Chondrocyte (in vitro differentiated cells): ENCODE results near the gene DDX41. TPM values are rescaled to one million over a fixed set of nuclear protein-coding genes. Genes with fewer than 3 reads are reported as not detected.

Experiments used
- DNase-seq: peaks from one replicate; pipeline ENCODE4 v3.0.0; 2021; ENCODE audit warnings: mixed read lengths, low spot score
- H3K27ac Mint-ChIP-seq: one replicate; pipeline ENCODE4 v1.8.0; 2021; ENCODE audit warnings: mild to moderate bottlenecking, moderate library complexity, mixed read lengths; ENCODE audit not compliant: unreplicated experiment
- H3K27me3 Mint-ChIP-seq: 2 replicates; pipeline ENCODE4 v1.8.0; 2021; ENCODE audit warnings: low read depth, mixed read lengths
- H3K36me3 Mint-ChIP-seq: 2 replicates; pipeline ENCODE4 v1.8.0; 2021; ENCODE audit warnings: low read depth, mixed read lengths
- H3K4me1 Mint-ChIP-seq: 2 replicates; pipeline ENCODE4 v1.8.0; 2021; ENCODE audit warnings: low read depth, mild to moderate bottlenecking, mixed read lengths
- H3K4me3 Mint-ChIP-seq: one replicate; pipeline ENCODE4 v1.8.0; 2021; ENCODE audit warnings: mild to moderate bottlenecking, moderate library complexity, mixed read lengths; ENCODE audit not compliant: unreplicated experiment
- H3K9me3 Mint-ChIP-seq: 2 replicates; pipeline ENCODE4 v1.8.0; 2021; ENCODE audit warnings: low read depth, mixed read lengths
- total RNA-seq: library from RNA; stranded (reverse); gene quantifications from 3 replicates; pipeline ENCODE4 v1.2.1, GENCODE V29; 2021
- TF ChIP-seq, protein P1 (sequence below): fragments of 200-600 bp; sonication (generic); IDR thresholded peaks from 2 replicates; pipeline ENCODE4 v1.5.0; 2021; ENCODE audit warnings: antibody characterized with exemption, mild to moderate bottlenecking, moderate library complexity

The DDX41 gene
- total RNA-seq, 1 donor from 2014 or later = 78.6 TPM

DNA sequence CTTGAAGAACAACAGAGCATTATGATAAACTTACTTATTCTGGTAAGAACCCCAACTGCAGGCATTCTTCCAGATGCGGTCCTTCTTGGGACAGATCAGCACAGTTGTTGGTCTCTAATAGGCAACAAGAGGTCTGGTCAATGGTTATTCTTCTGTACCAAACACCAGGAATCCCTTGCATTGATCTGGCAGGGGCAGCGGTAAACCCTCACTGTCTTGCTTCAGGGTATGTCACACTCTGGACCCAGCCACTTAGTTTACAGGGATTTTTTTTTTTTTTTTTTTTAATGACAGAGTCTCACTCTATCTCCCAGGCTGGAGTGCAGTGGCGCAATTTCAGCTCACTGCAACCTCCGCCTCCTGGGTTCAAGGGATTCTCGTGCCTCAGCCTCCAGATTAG, 38.9 kb upstream of the DDX41 start:
- Mint-ChIP-seq H3K36me3 (peaks cover 4% of the 10 kb centered on the region), H3K27me3 (no peaks in the 10 kb centered on the region), H3K27ac (no peak overlapping the region), H3K4me3 (no peak overlapping the region), H3K4me1 (peaks cover 27% of the 10 kb centered on the region), H3K9me3 (no peaks in the 10 kb centered on the region)
- TF ChIP-seq, protein P1, sequence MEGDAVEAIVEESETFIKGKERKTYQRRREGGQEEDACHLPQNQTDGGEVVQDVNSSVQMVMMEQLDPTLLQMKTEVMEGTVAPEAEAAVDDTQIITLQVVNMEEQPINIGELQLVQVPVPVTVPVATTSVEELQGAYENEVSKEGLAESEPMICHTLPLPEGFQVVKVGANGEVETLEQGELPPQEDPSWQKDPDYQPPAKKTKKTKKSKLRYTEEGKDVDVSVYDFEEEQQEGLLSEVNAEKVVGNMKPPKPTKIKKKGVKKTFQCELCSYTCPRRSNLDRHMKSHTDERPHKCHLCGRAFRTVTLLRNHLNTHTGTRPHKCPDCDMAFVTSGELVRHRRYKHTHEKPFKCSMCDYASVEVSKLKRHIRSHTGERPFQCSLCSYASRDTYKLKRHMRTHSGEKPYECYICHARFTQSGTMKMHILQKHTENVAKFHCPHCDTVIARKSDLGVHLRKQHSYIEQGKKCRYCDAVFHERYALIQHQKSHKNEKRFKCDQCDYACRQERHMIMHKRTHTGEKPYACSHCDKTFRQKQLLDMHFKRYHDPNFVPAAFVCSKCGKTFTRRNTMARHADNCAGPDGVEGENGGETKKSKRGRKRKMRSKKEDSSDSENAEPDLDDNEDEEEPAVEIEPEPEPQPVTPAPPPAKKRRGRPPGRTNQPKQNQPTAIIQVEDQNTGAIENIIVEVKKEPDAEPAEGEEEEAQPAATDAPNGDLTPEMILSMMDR = no peak
- DNase-seq = no peak

DNA sequence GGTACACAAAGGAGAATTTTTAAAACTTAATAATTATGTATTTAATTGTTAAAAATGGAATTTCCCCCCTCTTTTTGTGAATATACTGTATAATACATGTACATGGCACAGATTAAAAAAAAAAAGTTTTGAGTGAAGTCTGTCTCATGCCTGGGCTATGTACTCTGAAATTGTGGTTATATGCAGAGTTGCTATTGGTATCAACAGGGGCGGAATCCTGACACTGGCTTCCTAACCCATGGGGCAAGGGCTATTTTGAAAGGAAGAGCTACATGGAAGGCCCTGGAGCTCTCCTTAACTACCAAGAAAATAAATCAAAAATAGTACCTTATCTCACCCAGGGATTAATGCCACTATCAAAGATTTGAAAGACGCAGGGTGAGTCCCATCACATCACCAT, 38.5 kb upstream of the DDX41 start:
- peaks cover 30% of the 10 kb centered on the region for H3K4me1 Mint-ChIP-seq
- no peak overlapping the region for H3K27ac Mint-ChIP-seq
- peaks cover 5% of the 10 kb centered on the region for H3K36me3 Mint-ChIP-seq
- H3K9me3 Mint-ChIP-seq = no peaks in the 10 kb centered on the region
- DNase-seq = no peak
- peak overlapping the region; percentile 75 for H3K4me3 Mint-ChIP-seq
- H3K27me3 Mint-ChIP-seq = no peaks in the 10 kb centered on the region
- TF ChIP-seq, protein P1 = no peak

DNA sequence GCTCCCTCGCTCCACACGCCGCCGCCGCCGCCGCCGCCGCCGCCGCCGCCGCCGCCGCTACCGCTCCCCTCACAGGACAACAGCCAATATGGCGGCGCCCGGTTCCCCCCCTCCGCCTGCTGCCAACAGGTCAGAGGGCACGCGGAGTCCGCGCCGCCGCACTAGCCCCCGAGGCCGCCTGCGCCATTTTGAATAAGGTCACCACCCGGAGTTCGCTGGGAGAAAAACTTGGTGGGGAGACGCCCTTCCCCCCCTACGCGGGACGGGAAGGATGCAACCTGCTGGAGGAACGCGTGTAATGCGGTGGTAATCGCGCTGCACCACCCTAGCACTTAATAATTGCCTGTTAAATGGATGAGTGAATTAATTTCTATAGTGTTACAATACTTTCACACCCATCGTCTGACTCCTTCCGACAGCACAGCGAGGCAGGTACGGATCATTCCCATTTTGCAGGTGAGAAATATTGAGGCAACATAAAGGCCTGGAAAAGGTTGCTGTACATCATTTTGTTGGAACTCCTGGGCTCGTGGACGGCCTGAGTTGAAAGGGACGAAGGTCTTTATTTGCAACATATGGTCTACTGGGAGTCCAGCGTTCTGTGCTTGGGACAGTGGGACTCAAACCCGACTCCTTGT, 37.8 kb upstream of the DDX41 start, which contains the start of gene FAM193B:
Gene FAM193B, minus strand, starts transcription at position 90 of the 638 bp plus-strand sequence. CDS start 105 bp downstream, outside the sequence.
- DNase-seq = peak; percentile 97
- peaks cover 32% of the 10 kb centered on the region for H3K4me1 Mint-ChIP-seq

DNA sequence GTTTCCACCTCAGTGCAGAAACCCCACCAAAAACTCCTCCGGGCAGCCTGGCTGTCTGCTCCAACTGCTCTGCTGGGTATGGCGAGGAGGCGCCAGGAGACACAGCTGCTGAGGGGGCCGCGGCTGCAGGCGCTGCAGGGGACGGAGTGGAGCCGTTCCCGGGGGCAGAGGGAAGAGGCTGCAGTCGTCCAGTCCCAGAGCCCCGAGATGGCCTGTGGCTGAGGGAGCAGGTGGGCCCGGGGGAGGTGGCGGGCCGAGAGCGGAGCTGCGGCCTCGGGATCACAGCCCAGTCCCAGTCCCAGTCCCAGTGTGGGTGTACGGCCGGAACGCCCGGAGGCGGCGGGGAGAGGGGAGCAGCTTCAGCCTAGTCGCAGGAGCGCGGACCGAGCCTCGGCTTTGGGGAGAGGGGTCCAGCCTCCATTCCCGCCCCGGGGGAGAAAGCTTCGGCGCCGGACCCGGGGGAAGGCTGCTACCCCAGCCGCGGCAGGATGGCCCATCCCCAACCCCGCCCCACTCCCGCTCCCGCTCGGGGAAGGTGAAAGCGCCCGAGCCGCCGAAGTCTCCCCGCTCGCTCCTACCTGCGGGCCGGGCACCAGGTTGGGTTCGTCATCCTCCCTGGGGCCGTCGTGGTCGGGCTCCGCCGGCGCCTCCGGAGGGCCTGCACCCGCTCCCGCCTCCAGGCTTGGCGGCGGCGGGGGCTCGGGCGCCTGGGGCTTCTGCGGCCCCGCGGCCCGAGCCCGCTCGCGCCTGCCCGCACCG, 37.1 kb upstream of the DDX41 start:
- Mint-ChIP-seq H3K36me3 (peaks cover 7% of the 10 kb centered on the region), H3K27ac (peak overlapping the region; percentile 84), H3K27me3 (no peaks in the 10 kb centered on the region), H3K9me3 (no peaks in the 10 kb centered on the region), H3K4me1 (peaks cover 33% of the 10 kb centered on the region), H3K4me3 (peak overlapping the region; percentile 90)
- TF ChIP-seq, protein P1 = no peak
- no peak for DNase-seq

More for the DNA sequence above, 37.8 kb upstream of the DDX41 start, which contains the start of gene FAM193B:
- Mint-ChIP-seq H3K9me3 (no peaks in the 10 kb centered on the region), H3K27ac (peak within 1 kb of the TSS; percentile 84), H3K36me3 (peaks cover 7% of the 10 kb centered on the region), H3K27me3 (no peaks in the 10 kb centered on the region), H3K4me3 (peak within 1 kb of the TSS; percentile 90)
- TF ChIP-seq, protein P1 = peak; percentile 57

DNA sequence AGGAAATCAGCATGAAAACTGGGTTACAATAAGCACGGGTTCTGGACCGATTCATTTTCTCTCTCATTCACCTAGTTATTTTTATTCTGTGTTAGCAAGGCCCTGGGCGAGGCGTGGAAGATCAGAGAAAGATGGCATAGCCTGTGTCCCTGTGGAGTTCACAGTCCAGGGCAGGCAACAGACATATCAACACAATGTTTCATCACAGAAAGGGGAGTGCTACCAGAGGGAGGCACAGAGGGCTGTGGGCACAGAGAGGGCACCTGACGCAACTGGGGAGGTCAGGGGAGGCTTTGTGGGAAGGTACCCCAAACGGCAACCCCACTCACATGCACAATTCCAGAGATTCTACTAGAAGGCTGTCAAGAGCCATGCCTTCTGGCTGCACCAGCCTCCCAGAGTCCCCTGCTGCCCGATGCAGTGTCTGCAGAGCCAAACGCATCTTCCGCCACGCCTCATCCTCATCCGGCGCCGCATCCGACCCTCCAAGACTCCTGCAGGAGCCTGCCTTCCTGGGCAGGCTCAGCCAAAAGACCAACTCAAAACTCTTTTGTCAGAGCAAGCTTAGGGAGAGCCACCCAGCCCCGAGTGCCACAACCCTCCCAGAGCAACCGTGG, 36.2 kb upstream of the DDX41 start:
- Mint-ChIP-seq H3K27ac (peak overlapping the region; percentile 84), H3K27me3 (no peaks in the 10 kb centered on the region), H3K36me3 (peaks cover 7% of the 10 kb centered on the region), H3K4me1 (peaks cover 42% of the 10 kb centered on the region), H3K9me3 (no peaks in the 10 kb centered on the region), H3K4me3 (peak overlapping the region; percentile 90)
- TF ChIP-seq, protein P1 = peak; percentile 32
- DNase-seq = no peak
